ELF-1 (cell line): ENCODE data around the gene CLDN19.
"Not testable (repeated sequence)": the region's sequence is repeated elsewhere in the genome, so short reads cannot be mapped to it uniquely, and the experiment has no call there.

ENCODE experiments used
- DNase-seq: peaks from one replicate; pipeline ENCODE4 v3.0.0-alpha.2; 2016; ENCODE audit warnings: low read depth, low spot score

Gene CLDN19

GRCh38 chr1:42759114-42759513 is 19.1 kb upstream of the CLDN19 start:
- DNase-seq, result peak; percentile 45

DNA sequence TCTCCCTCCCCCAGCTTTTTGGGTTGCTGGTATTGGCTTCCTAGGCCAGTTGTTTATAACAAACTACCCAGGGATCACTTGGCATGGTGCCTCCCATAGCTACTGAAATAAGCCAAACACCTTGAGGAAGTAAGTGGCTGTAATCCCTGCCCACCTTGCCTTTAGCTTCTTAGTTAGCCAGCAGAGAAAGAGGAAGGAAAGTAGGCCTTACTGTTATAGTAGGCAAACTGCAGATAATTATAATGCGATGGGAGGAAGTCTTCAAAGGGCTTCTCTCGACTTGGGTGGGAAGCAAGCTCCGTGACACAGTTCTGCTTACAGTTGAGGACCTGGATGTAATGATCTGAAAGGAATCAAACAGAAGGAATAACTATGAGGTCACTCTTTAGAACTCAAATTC is 18.6 kb upstream of the CLDN19 start:
- no peak for DNase-seq

DNA sequence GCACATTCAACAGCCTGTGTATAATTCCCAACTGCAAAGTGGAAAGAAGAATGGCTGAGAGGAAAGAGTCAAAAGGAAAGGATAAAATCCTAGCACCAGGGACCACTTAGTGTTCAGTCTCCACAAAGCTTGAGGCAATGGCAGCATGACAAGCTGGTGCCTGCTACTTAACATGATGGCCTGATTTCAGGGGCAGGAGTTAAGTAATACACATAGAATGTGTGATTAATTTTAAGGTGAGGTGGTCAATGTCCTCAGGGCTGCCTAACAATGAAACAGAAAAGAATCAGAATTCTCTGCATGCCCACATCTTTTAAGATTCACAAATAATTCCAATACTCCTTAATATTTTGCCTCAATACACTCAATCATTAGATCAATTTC is 17.8 kb upstream of the CLDN19 start:
- DNase-seq, result no peak

DNA sequence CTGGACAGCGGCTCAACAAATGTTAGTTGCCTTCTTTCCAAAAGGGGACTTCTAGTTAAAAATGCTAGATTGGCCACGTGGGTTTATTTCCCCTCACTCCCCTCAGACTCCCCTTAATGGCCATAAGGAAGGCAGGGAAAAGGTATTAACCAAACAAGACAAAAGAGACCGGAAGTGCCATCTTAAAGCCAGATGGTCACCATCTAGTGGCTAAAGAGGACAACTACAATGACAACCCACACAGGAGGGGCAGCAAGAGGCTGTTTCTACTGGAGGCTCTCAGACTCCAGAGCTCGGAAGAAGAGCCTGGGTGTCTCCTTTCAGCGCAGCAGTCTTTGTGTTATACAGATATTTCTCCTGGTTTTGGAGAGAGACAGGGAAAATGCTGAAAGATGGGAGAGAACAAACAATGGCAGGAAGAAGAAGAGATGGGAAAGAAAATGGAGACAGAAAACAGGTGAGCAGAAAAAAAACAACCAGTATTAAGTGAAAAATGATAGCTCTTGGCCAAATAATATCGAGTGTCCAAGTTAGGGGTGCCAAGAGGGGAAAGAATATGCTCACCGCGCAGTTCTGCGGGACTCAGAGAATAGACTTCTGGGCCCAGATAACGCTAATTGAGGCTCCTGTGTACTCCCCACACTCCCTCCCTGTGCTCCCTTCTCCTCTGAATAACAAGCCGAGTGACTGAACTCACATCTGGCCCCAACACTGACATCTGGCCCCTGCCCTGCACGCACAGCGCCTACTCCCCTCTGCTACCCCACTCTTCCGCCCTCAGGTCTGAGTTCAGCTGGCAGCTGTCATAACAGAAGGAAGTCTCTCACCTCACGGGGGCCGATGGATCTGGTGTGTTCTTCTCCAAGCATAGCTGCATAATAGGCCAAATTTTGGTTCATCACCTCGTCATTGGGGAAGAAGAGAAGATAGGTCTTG is 17.2 kb upstream of the CLDN19 start:
- DNase-seq, result peak; percentile 70

DNA sequence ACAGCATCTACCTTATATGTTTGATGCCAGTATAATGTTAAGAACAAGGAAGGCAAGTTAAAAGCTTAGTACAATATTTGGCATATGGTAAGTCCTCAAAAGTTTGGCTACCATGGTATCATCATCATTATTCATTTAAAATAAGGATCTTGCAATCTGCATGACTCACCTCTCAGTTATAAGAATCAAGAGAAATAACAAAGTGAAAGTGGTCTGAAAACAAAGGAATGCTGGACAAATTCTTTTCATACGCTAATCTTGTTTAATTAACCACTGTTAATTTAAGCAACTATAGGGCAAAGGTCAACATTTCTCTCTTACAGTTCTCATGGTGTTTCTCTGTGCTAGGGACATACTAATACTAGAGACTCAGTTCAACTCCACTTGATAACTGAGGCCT is 13.0 kb upstream of the CLDN19 start:
- no peak for DNase-seq

DNA sequence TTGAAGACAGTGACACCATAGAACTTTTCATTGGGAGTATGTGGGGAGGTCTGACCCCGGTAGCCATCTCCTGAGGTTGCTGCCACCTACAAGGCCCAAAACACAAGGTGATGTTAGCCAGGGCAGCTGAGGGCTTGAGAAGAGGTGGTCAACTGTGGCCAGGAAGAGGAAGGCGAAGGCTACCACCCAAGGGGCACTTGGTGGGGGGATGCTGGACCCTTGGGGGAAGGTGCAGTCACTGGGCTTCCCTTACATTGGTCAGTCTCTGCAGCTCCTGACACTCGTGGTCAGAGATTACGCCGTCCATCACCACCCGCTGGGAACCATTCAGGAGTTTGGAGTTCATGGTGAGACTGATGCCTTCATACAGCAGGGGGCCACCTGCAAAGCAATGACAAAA is 12.2 kb upstream of the CLDN19 start:
- no peak for DNase-seq

- not testable (repeated sequence) for DNase-seq
Observed at GRCh38 chr1:42751511-42752070, 11.6 kb upstream of the CLDN19 start.

DNA sequence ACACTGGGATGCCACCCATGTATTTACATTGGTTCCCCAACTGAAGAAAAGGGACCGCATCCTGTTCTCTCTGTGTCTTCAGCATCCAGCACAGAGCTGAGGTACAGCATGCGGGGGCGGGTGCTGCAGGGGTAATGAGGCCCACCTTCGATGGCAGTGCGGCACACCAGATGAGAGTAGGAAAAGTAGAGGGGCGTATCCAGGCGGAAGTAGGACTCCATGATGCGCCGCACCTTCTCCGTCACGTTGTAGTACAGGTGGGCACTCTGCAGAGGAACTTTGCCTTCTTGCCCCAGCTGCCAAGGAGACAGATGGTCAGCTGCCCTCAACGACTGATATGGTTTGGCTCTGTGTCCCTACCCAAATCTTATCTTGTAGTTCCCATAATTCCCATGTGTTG is 10.0 kb upstream of the CLDN19 start:
- no peak for DNase-seq

GRCh38 chr1:42748461-42749410 is 8.7 kb upstream of the CLDN19 start:
- DNase-seq, result no peak

GRCh38 chr1:42748021-42748420 is 8.0 kb upstream of the CLDN19 start:
- DNase-seq, result no peak

- DNase-seq, result peak; percentile 71
Observed at GRCh38 chr1:42747125-42747524, 7.1 kb upstream of the CLDN19 start.

- no peak for DNase-seq
Observed at GRCh38 chr1:42746436-42747105, 6.5 kb upstream of the CLDN19 start.

DNA sequence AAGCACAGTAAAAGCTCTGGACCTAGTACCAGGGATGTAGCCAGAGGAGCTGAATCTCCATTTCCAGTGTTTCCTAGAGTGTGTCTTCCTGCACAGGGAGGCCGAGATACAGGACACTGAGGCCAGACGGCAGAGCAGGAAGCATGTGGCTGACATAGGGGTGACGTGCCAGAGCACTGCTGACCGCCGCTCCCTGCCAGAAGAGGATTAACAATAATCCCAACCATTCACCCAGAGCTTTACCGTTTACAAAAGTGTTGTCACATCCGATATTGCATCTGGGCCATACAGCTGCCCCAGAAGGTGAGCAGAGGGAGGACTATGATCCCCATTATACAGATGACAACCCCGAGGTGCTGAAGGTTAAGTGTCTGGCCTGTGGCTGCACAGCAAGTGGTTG is 5.8 kb upstream of the CLDN19 start:
- DNase-seq, result no peak

DNA sequence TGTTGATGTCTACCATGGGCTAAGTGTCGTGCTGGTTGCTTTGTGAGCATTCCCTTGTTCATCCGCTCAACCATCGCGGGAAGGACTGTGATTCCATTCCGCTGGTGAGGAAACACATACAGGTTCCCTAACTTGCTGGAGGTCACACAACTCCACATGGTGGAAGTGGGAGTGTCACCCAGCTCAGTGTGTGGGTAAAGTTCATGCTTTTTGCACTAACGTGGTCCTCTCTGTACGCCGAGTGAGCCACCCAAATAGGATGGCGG is 4.0 kb upstream of the CLDN19 start:
- no peak for DNase-seq

DNA sequence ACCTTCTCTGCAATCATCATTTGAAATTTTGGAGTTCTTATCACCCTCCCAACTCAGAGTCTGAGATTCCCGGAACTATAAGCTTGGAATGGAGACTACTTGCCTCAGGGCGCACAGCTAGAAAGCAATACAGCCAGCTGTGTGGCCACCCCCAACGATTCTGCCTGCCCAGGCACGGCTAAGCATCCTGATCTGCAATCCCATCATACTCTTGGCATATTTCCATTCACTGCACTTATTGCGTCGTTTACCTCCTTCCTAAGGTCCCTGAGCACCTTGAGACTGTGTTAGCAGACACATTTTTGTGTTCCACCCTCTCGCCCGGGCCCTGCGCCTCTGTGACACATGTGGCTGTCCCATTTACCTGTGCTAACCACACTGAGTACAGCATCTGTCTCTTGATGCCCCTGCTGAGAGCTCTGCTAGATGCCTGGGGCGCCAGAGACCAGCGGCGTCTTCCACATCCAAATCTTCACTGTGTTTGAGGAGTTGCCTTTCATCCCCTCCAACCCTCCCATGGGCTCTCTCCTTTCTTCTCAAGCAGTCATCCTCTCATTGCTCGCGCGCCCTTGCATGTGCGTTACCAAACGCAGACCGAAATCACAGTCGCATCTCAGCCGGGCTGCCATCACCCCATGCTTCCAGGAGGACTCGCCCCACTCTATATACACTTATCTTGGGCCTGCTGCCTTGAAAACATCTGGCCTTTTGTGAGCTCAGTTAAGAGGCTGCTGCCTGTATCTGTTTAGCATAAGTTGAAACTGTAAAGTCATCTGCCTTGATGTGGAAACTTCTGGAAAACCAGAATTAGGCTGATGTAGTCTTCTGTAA is 3.5 kb upstream of the CLDN19 start:
- DNase-seq, result peak; percentile 52

DNA sequence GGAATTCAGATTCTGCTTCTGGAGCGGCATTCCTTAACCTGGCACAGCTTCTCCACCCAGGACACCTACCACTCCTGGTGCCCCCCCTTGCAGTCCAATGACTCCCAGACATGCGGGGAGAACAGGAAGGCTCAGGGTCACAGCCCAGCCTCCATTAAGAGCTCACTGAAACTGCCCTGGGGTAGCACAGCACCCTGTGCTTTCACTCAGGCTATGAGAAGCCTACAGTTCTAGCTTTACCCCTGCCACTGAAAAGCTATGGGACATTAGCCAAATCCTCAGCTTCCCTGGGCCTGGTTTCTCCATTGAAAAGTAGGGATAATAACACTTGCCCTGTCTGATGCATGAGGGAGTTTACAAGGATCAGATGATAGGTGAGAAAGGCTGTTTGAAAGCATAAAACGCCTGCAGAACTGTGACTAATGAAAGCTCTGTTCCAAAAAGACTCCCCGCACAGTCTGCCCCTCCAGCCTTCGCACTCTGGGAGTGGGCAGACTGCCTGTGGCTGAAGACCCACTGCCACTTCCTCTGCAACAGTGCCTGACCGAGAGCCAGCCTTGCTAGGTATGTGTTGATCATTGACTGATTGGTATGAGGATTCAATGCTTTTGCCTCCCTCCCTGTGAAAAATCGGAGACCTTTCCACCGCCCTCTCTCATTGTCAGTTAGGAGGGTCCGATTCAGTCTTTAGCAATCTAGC is 2.7 kb upstream of the CLDN19 start:
- DNase-seq, result no peak

DNA sequence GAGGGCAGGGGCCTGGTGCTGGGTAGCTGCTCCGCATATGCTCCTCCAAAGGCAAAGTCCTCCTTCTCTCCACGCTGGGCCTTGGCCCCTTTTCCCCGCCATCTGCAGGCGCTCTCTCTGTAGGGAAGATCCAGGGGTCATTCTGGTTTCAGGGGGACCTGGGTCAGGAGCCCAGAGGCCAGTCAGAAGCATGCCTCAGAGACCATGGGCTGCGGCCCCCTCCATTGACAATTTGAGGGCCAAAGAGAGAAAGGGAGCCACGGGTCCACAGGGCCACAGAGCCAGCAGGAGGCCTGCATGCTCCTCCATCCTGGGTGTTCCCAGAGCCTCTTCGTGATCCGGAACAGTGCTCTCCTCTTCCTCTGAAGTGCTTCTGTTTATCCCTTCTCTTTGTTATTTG is 2.1 kb upstream of the CLDN19 start:
- DNase-seq, result no peak

GRCh38 chr1:42741706-42742105 is 1.7 kb upstream of the CLDN19 start:
- no peak for DNase-seq

DNA sequence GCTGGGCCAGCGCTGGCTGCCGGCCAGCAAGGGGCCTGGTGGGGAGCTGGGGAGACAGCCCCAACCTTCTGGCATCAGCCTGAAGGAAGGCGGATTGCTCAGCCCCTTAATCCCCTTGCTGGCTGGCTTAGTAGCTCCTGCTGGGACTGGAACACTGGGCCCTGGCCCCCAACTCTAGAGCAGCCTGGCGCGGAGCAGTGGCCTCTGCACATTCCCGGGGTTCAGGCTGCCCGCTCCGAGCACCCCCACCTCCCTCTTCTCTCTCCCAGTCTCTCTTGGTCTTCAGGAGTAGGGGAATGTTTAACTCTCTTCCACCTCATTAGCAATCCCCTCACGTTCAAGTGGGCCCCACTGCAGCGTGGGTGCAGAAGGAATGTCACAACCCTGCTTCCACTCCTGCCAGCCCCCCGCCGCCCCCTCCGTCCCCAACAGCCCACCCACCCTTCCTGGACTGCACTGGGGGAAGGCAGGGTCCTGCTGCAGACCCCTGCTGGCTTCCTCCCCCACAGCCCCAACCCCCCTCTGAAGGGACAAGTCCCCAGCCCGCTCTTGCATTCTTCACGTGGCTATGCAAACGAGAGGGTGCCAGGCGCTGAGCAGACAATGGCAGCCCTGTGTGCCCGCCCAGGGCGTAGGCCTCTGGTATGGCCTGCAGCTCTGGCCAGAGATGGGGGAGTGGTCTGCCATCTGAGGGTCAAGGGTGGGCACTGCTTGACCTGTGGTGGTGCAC is 980 bp upstream of the CLDN19 start:
- peak; percentile 41 for DNase-seq
